Natural killer cell (primary cell): ENCODE results near the gene MYOZ1. TPM values are rescaled to one million over a fixed set of nuclear protein-coding genes. Genes with fewer than 3 reads are reported as not detected.

Source experiments
- ATAC-seq, 3 donors: fragments of 150-1000 bp in 2 of 3; fragments of 200-7000 bp in 1 of 3; cut with Tn5 transposase; 1 replicate in 1 of 3; 2 replicates in 2 of 3; pipeline ENCODE4 v1.10.0; 2021; ENCODE audit warnings: mild to moderate bottlenecking in 2 of 3, moderate library complexity in 2 of 3
- DNase-seq, 2 donors: peaks; one replicate each; pipeline versions ENCODE4 v3.0.0 to v3.0.0-alpha.2; 2013 to 2021; ENCODE audit warnings: mixed read lengths in 1 of 2
- H3K27ac ChIP-seq: one replicate; pipeline ENCODE4 v1.5.1; 2013; ENCODE audit warnings: mild to moderate bottlenecking, low read length
- H3K27me3 ChIP-seq: one replicate; pipeline ENCODE4 v1.6.1; 2013; ENCODE audit warnings: low read length; ENCODE audit not compliant: control insufficient read depth, insufficient read depth
- H3K36me3 ChIP-seq: one replicate; pipeline ENCODE4 v1.6.1; 2013; ENCODE audit warnings: low read length; ENCODE audit not compliant: control insufficient read depth, insufficient read depth
- H3K4me1 ChIP-seq: one replicate; pipeline ENCODE4 v1.6.1; 2013; ENCODE audit warnings: low read length; ENCODE audit not compliant: control insufficient read depth, insufficient read depth
- H3K4me3 ChIP-seq: one replicate; pipeline ENCODE4 v1.5.1; 2013; ENCODE audit warnings: low read length
- H3K9me3 ChIP-seq: one replicate; pipeline ENCODE4 v1.6.1; 2013; ENCODE audit warnings: low read length; ENCODE audit not compliant: control insufficient read depth, insufficient read depth
- H3K27ac Mint-ChIP-seq, 2 donors: one replicate each; pipeline ENCODE4 v1.8.0; 2022; ENCODE audit warnings: mild to moderate bottlenecking in 2 of 2, mixed read lengths in 2 of 2, moderate library complexity in 1 of 2
- H3K27me3 Mint-ChIP-seq, 2 donors: one replicate each; pipeline ENCODE4 v1.8.0; 2022; ENCODE audit warnings: low read depth in 2 of 2, mixed read lengths in 2 of 2
- H3K36me3 Mint-ChIP-seq: one replicate; pipeline ENCODE4 v1.8.0; 2022; ENCODE audit warnings: mixed read lengths
- H3K4me1 Mint-ChIP-seq, 2 donors: one replicate each; pipeline ENCODE4 v1.8.0; 2022; ENCODE audit warnings: mixed read lengths in 2 of 2
- H3K4me3 Mint-ChIP-seq: one replicate; pipeline ENCODE4 v1.8.0; 2022; ENCODE audit warnings: mild to moderate bottlenecking, moderate library complexity, mixed read lengths
- H3K9me3 Mint-ChIP-seq, 2 donors: one replicate each; pipeline ENCODE4 v1.8.0; 2022; ENCODE audit warnings: mixed read lengths in 2 of 2
- CTCF ChIP-seq: fragments of 200-600 bp; IDR thresholded peaks from one replicate; pipeline ENCODE4 v1.8.0; 2022; ENCODE audit warnings: antibody characterized with exemption
- WGBS: methylation state at CpG from one replicate; pipeline ENCODE4 v1.1.7; 2013; ENCODE audit warnings: missing lambda C conversion rate; ENCODE audit not compliant: insufficient coverage; 5-methylcytosine and 5-hydroxymethylcytosine counted together
- intact Hi-C: fragments of 100-400 bp; cut with micrococcal nuclease; formaldehyde crosslinking; loops from one replicate; pipeline ENCODE4 v1.14.2; 2022
- total RNA-seq, 4 donors: library from RNA; stranded (reverse); fragments of 120-200 nt in 1 of 4; gene quantifications; one replicate each; pipeline versions ENCODE4 v1.2.3 to v1.2.4, GENCODE V29; 2013 to 2022

Gene MYOZ1
- total RNA-seq, 3 donors from 2014 or later (not counting 1 experiment from before 2014, with no cell fraction given): not detected

DNA sequence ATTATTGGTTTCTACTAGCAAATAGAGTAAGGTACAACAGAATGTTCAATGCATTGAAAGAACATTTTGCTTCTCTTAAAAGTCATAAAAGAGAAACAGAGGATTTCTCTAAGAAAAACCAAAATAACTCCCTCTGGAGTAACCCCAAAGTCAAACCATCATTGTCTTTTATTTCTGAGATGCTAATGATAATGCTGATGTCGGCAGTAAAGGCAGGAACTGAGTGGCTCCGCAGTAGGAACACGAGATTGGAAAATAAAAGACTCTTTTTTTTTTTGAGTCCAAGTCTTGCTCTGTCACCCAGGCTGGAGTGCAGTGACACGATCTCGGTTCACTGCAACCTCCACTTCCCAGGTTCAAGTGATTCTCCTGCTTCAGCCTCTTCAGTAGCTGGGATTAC lies 47.5 kb downstream of the MYOZ1 start:
- Histone ChIP-seq H3K4me3 (no peak overlapping the region), H3K36me3 (no peaks in the 10 kb centered on the region), H3K27ac (no peak overlapping the region), H3K27me3 (no peaks in the 10 kb centered on the region), H3K4me1 (peaks cover 11% of the 10 kb centered on the region), H3K9me3 (no peaks in the 10 kb centered on the region)
- 97% methylated on average over 5 of the region's 5 CpGs for WGBS
- Mint-ChIP-seq H3K4me3 (no peak overlapping the region), H3K27ac (no peak overlapping the region), H3K36me3 (no peaks in the 10 kb centered on the region), H3K9me3 (no peaks in the 10 kb centered on the region), H3K27me3 (no peaks in the 10 kb centered on the region), H3K4me1 (peaks cover 15 to 17% of the 10 kb centered on the region in 2 donors)
- ATAC-seq (no peak), DNase-seq (no peak)
- intact Hi-C loops: no loop called here
- TF ChIP-seq CTCF: no peak

- peaks cover 11% of the 10 kb centered on the region for H3K4me1 ChIP-seq
- no peak overlapping the region for H3K27ac Mint-ChIP-seq
- H3K9me3 ChIP-seq: no peaks in the 10 kb centered on the region
- H3K9me3 Mint-ChIP-seq: no peaks in the 10 kb centered on the region
- H3K36me3 ChIP-seq: no peaks in the 10 kb centered on the region
- H3K4me1 Mint-ChIP-seq: peaks cover 15 to 17% of the 10 kb centered on the region in 2 donors
- H3K27me3 Mint-ChIP-seq: no peaks in the 10 kb centered on the region
- WGBS: 96% methylated on average over 3 of the region's 4 CpGs
- no peak overlapping the region for H3K4me3 Mint-ChIP-seq
- no peak overlapping the region for H3K27ac ChIP-seq
- ATAC-seq: no peak
- no peaks in the 10 kb centered on the region for H3K36me3 Mint-ChIP-seq
- no peak for DNase-seq
- no peak for TF ChIP-seq CTCF
- H3K4me3 ChIP-seq: no peak overlapping the region
- H3K27me3 ChIP-seq: no peaks in the 10 kb centered on the region
- intact Hi-C loops: no loop called here
Observed at GRCh38 chr10:73593110-73593509, 48.2 kb downstream of the MYOZ1 start.

GRCh38 chr10:73591935-73592699 lies 49.2 kb downstream of the MYOZ1 start:
- no peaks in the 10 kb centered on the region for H3K9me3 ChIP-seq
- Mint-ChIP-seq H3K27me3 (no peaks in the 10 kb centered on the region), H3K4me1 (peaks cover 15 to 17% of the 10 kb centered on the region in 2 donors), H3K9me3 (no peaks in the 10 kb centered on the region), H3K27ac (peak overlapping the region; percentile 72 to 86), H3K4me3 (peak overlapping the region; percentile 28), H3K36me3 (no peaks in the 10 kb centered on the region)
- no peaks in the 10 kb centered on the region for H3K27me3 ChIP-seq
- peaks cover 11% of the 10 kb centered on the region for H3K4me1 ChIP-seq
- intact Hi-C loops: no loop called here
- no peak for TF ChIP-seq CTCF
- no peak overlapping the region for H3K27ac ChIP-seq
- 11% methylated on average over 1 of the region's 3 CpGs for WGBS
- ATAC-seq (peak in 1 of 3 donors; percentile 35), DNase-seq (peak in 1 of 2 donors; percentile 32)
- no peak overlapping the region for H3K4me3 ChIP-seq
- H3K36me3 ChIP-seq: no peaks in the 10 kb centered on the region
